Measurements from ENCODE around the gene DOK6.

DNA sequence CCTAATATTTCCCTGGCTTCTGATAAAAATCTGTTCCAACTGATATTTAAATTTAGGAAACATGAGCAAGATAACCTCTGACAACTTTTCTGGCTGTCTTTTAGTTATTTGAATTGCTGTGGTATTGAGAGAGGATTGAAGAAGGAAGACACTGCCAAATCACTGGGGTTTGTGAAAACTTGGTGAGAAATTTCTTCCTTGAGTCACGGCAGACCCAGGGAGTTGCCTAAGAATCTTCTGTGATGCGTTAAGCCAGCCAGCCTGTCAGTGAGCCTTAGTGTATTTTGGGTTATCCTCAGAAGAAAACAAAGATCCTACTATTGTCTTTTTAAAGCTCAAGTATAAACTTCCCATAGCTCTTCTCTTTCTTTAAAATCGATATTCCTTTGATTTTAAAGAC, 17.5 kb upstream of the DOK6 start:
- TF ChIP-seq, protein P1, sequence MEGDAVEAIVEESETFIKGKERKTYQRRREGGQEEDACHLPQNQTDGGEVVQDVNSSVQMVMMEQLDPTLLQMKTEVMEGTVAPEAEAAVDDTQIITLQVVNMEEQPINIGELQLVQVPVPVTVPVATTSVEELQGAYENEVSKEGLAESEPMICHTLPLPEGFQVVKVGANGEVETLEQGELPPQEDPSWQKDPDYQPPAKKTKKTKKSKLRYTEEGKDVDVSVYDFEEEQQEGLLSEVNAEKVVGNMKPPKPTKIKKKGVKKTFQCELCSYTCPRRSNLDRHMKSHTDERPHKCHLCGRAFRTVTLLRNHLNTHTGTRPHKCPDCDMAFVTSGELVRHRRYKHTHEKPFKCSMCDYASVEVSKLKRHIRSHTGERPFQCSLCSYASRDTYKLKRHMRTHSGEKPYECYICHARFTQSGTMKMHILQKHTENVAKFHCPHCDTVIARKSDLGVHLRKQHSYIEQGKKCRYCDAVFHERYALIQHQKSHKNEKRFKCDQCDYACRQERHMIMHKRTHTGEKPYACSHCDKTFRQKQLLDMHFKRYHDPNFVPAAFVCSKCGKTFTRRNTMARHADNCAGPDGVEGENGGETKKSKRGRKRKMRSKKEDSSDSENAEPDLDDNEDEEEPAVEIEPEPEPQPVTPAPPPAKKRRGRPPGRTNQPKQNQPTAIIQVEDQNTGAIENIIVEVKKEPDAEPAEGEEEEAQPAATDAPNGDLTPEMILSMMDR (IDR thresholded peaks at IDR 0.05) = no peak
- no peak for TF ChIP-seq EZH2 (IDR thresholded peaks at IDR 0.05)
- no peak for TF ChIP-seq EZH2phosphoT487 (IDR thresholded peaks at IDR 0.05)
